Bone marrow (tissue), 2 donors: Measurements from ENCODE around the gene PRIMA1.

ENCODE experiments used
- DNase-seq, 2 donors: peaks; one replicate each; lab custom pipeline; 2025; lab: John Stamatoyannopoulos, UW

Gene PRIMA1

DNA sequence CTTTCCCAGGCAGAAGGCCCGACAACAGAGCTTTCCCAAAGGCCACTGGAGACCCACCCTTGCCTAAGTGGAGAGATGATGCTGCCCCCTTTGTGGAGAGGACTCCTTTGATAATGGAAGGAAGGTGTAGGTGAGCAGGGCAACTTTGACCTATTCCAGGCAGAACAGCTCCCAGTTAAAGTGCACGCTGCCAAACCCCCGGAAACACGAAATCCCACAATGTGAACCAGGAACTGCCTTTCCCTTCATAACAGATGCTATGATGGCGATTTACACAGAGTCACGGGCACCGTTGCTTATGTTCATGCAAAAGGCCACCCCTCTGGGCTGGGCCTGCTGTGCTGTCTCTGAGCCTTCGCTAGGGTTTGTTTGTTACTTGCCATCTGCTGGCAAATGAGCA is 34.6 kb downstream of the PRIMA1 start:
- no peak for DNase-seq

- DNase-seq = no peak
Observed at GRCh38 chr14:93752980-93753561, 35.2 kb downstream of the PRIMA1 start.

- DNase-seq = no peak
Observed at GRCh38 chr14:93751946-93752655, 36.2 kb downstream of the PRIMA1 start.

DNA sequence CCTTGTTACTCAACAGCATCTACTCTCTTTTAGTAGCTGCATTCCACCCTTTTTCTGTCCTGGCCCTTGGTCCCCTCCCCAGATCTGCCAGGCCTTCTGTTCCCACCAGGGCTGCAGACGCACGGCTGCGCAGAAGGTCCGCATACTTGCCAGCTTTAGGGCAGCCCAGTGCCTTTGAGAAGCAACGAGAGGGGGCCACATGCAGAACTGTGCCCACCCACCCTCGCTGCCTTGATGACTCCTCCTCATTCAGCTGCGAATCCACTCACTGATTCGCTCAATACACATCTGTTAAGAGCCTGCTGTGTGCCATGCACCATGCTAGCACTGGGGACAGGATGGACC is 39.2 kb downstream of the PRIMA1 start:
- DNase-seq = no peak

- DNase-seq = no peak
Observed at GRCh38 chr14:93748208-93749075, 39.8 kb downstream of the PRIMA1 start.

DNA sequence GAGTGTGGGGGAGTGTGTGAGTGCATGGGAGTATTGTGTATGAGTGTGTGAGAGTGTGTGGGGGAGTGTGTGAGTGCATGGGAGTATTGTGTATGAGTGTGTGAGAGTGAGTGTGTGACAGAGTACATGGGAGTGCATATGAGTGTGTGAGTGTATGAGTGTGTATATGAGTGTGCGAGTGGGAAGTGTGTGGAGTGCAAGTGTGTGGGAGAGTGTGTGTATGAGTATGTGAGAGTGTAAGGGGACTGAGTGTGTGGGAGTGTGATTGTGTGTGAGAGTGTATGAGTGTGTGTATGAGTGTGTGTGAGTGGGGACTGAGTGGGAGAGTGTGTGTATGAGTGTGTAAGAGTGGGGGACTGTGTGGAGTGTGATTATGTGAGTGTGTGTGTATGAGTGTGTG is 40.7 kb downstream of the PRIMA1 start:
- DNase-seq = no peak

DNA sequence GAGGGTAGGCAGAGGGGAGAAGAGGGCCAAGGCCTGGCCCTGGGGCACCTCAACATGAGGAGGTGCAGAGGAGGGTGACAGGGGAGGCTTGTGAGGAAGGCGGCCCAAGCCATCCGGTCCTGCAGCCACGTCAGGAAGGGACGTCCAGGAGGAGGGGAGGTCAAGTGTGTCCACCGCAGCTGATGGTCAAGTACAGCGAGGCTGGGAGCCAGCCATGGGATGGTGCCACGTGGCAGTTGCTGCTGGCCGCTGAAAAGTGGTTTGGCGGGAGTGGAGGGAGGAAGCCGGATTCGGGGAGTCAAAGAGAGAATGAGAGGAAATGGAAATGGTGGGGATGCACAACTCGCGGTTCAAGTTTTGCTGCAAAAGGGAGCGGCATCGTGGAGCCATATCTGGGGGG is 41.2 kb downstream of the PRIMA1 start:
- DNase-seq = no peak

DNA sequence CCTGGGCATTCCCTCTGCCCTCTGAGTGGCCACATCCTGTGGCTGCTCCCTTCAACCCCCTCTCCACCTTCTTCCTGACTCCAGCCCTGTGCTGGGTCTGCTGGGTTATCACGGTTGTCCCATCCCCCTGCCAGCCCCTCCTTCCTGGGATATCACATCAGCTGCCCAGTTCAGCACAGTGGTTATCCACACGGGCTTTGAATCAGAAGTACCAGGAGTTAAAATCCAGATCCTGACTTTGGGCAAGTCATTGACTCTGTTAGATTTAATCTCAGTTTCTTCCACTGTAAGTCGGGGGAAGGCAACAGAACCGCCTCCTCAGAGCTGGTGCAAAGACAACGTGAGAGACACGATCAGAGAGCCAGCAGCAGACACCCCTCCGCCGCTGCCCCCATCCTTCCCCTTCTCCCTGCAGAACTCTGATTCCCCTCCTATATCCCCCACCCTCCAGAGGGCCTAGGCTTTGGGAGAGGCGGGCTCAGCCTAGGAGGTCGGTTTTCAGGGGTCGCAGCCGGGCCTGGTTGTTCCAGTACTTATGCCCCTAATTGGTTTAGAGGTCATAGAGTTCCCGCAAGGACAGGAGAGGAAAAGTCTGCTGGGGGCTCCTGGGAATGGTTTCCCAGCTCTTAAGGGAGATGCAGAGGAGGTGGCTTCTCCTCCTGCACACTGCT is 42.5 kb downstream of the PRIMA1 start:
- no peak for DNase-seq

DNA sequence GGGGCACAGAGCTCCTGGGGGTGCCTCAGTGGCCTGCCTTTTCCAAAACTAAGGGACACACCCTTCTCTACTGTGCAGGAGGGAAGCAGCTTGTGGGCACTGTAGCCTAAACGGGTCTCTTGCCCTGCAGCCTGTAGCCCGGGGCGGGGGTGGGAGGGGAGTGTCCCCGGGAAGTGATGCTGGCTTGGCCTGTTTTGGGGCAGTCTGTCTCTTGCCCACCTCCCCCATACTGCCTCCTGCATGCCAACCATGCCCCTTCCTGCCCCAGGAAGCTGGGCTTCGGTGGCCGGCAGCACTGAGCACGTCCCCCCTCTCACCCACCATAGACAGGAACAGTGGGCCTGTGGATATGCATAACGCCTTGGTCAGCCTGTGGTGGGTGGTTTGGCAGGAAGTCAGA is 43.4 kb downstream of the PRIMA1 start:
- no peak for DNase-seq

DNA sequence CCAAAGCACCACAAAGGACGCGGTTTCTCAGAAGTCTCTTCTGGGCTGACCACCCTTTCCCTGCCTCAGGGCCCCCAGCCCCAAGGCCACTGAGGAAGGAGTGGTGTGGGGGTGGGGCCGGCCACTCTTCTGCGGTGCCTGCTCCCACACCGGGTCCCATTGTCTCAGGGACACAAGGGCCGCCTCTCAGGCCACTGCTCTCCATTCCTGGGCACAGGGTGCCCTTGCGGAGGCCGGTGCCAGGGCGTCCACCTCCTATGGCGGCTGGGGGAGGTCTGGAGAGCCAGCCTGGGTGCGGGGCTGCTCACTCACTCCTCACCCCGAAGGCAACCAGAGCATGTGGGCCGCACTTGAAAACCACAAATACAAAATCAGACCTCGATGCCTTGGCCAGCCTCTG is 44.1 kb downstream of the PRIMA1 start:
- no peak for DNase-seq

GRCh38 chr14:93743270-93744060 is 44.8 kb downstream of the PRIMA1 start:
- DNase-seq = no peak

GRCh38 chr14:93742761-93743160 is 45.5 kb downstream of the PRIMA1 start:
- DNase-seq = no peak

GRCh38 chr14:93741556-93742230 is 46.6 kb downstream of the PRIMA1 start:
- no peak for DNase-seq

DNA sequence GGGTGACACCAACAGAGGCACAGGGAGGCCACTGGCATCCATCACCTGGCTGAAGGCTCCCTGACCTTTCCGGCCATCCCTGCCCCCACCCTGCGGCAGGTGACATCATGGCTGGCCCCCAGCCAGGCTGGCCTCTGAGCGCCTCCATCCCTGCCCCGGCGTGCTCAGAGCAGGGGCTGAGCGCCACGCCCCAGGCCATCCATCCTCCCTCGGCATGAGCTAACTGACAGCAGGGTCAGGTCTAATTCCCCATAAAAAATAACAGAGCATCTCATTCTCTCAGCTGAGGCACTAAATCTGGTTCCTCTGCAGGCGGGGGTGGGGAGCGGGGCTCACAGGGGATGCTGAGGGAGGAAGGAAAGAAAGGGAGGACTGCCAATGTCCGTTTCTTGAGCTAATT is 50.7 kb downstream of the PRIMA1 start:
- no peak for DNase-seq

DNA sequence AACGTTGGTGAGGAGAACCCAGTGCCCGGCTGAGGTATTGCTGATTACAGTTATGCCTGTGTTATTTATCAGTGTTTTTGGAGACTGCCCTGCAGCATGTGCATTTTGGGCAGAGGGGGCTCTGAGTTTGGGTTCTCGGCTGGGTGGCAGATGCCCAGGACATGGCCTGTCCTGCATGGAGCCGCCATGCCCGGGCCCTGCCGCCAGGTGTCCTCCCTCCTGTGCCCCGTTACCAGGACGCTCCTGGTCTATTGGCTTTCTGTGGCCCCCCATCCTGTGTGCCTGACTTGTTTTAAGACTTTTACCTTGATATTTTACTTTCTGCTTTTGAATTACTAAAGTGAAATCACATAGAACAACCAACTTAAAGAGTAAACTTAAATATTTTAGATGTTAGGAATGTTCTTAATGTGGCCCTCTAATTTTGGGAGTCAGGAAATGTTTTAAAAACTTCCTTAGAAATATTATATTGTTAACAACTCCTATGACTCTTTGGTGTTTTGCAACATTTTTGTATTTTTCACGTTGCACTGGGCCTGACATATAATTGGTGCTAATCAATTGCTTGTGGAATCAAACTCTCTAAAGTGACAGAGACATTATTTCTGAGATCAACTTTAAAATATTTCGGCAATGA is 51.8 kb downstream of the PRIMA1 start:
- DNase-seq = no peak

DNA sequence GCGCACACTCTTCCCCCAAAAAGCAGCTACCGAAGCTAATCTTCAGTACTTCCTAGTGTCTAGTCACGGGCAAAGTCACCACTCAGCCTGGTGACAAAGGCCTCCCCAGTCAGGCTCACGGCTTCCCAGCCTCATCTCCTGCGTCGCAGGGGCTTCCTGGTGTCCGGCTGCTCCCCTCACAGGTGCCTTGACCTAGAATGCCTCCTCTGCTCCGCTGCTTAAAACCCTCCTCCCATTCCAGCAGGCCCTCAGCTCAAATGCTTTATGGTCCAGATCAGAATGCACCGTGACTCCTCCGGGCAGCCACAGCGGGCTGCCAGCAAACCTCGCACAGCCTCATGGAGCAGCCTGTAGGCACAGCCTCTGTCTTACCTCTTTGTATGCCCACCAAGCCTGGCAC is 53.1 kb downstream of the PRIMA1 start:
- no peak for DNase-seq

DNA sequence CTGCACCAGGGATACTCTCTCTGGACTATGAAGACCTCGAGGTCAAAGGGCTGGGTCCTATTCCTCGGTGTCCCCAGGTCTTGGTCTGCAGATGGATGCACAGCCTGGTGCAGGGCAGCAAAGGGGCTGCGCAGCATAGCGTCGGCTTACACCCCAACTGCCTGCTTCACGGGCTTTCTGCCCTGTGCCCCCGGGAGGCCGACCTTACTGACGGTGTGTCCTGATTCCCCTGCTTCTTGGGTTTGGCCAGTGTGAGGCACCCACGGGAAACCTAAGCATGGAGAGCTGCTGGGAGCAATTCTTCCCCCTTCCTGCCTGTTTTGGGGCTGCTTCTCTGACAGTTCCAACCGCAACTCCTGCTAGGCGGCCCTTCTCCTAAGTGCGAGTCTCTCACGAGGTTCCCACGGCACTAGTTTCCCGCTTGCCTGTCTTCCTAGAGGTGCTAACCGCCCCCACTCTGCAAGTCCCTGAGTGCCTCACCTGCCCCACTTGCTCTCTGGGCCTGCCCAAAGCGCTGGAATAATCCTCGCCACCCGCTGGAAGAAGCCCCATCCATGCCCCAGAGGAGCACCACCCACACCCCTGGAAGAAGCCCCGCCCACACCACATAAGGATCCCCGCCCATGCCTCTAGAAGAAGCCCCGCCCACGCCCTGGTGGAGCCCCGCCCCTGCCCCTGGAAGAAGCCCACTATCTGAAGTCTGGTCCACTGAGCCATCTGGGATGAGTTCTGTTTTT is 54.0 kb downstream of the PRIMA1 start:
- no peak for DNase-seq

DNA sequence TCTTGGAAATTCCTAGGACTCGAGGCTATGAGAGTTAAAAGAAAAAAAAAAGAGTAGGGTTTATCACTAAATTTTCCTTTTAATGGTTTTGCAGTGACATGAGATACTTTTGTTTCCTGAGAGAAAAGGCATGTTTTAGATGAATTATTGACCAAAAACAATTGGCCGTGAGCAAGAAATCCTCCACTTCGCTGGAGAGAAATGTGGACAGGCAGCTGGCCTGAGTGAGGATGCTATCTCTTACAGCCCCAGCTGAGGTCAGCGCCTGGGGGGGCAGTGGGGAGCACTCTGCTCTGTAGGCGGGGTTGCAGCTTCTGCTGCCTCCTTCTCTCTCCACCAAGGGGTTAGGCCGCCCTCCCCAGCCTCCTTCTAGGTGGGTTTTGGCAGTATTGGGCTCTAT is 54.7 kb downstream of the PRIMA1 start:
- DNase-seq = no peak

DNA sequence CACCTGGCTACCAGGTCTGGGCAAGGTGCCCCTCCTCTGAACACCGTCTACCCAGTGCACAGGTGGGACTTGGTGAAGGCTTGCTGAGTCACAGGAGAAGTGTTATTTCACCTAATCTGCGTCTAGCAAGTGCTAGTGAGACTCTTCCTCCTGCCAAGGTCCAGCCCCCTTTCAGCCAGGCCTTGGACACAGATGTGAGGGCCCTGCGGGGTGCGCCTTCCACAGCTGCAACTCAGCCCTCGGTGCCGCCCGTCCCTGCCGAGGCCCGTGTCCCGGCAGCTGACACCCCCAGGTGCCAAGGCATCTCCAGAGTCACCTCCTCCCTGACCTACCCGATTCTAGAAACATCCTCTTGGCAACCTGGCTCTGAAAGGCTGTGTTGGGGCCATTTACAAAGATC is 55.1 kb downstream of the PRIMA1 start:
- DNase-seq = no peak

DNA sequence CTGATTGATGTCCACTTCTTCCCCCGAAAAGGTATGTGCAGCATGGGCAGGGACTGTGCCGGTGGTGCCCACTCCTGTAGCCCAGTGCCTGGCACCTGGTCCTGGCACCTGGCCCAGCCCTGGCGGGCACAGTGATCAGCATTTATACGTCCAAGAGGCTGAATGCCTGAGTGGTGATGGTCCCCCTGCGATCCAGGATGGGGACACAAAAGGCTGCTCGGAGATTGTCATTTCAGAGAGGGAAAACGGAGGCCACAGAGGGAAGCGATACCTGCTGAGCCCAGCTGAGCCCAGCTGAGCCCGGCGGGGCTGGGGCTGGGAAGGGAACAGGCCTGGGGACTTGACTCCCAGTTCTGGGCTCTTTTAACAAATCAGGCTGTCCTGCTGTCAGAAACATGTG is 55.8 kb downstream of the PRIMA1 start:
- DNase-seq = no peak
